Measurements from ENCODE around the gene SLC6A4. TPM values are rescaled to one million over a fixed set of nuclear protein-coding genes. Genes with fewer than 3 reads are reported as not detected.

The SLC6A4 gene
- total RNA-seq, 1 donor from 2014 or later = 9.4 TPM

GRCh38 chr17:30254150-30254549 is 18.7 kb upstream of the SLC6A4 start:
- no peaks in the 10 kb centered on the region for H3K9me3 Mint-ChIP-seq
- no peaks in the 10 kb centered on the region for H3K27me3 Mint-ChIP-seq
- H3K27ac Mint-ChIP-seq = no peak overlapping the region
- H3K36me3 Mint-ChIP-seq = peaks cover 26% of the 10 kb centered on the region
- no peak for TF ChIP-seq CTCF (conservative IDR thresholded peaks at IDR 0.05)
- H3K4me1 Mint-ChIP-seq (ENCODE audit: unreplicated experiment) = peaks cover 11% of the 10 kb centered on the region
- no peak overlapping the region for H3K4me3 Mint-ChIP-seq
- no peak for DNase-seq (ENCODE audit: extremely low spot score, unreplicated experiment)

GRCh38 chr17:30253312-30253711 is 17.8 kb upstream of the SLC6A4 start:
- peaks cover 11% of the 10 kb centered on the region for H3K4me1 Mint-ChIP-seq (ENCODE audit: unreplicated experiment)
- no peak for DNase-seq (ENCODE audit: extremely low spot score, unreplicated experiment)
- H3K27ac Mint-ChIP-seq = peak overlapping the region; percentile 22
- no peaks in the 10 kb centered on the region for H3K27me3 Mint-ChIP-seq
- H3K4me3 Mint-ChIP-seq = no peak overlapping the region
- H3K36me3 Mint-ChIP-seq = peaks cover 27% of the 10 kb centered on the region
- no peak for TF ChIP-seq CTCF (conservative IDR thresholded peaks at IDR 0.05)
- no peaks in the 10 kb centered on the region for H3K9me3 Mint-ChIP-seq

GRCh38 chr17:30251931-30252330 is 16.4 kb upstream of the SLC6A4 start:
- TF ChIP-seq CTCF (conservative IDR thresholded peaks at IDR 0.05) = no peak
- Mint-ChIP-seq H3K4me3 (no peak overlapping the region), H3K27me3 (no peaks in the 10 kb centered on the region), H3K27ac (no peak overlapping the region), H3K9me3 (no peaks in the 10 kb centered on the region), H3K36me3 (peaks cover 28% of the 10 kb centered on the region), H3K4me1 (ENCODE audit: unreplicated experiment) (peaks cover 11% of the 10 kb centered on the region)
- no peak for DNase-seq (ENCODE audit: extremely low spot score, unreplicated experiment)

GRCh38 chr17:30249460-30249859 is 14.0 kb upstream of the SLC6A4 start:
- DNase-seq (ENCODE audit: extremely low spot score, unreplicated experiment) = no peak
- no peak overlapping the region for H3K27ac Mint-ChIP-seq
- H3K27me3 Mint-ChIP-seq = no peaks in the 10 kb centered on the region
- peaks cover 11% of the 10 kb centered on the region for H3K4me1 Mint-ChIP-seq (ENCODE audit: unreplicated experiment)
- H3K4me3 Mint-ChIP-seq = no peak overlapping the region
- no peaks in the 10 kb centered on the region for H3K9me3 Mint-ChIP-seq
- peaks cover 27% of the 10 kb centered on the region for H3K36me3 Mint-ChIP-seq
- TF ChIP-seq CTCF (conservative IDR thresholded peaks at IDR 0.05) = no peak

GRCh38 chr17:30248786-30249185 is 13.3 kb upstream of the SLC6A4 start:
- Mint-ChIP-seq H3K9me3 (no peaks in the 10 kb centered on the region), H3K27me3 (no peaks in the 10 kb centered on the region), H3K36me3 (peaks cover 27% of the 10 kb centered on the region), H3K4me1 (ENCODE audit: unreplicated experiment) (peaks cover 11% of the 10 kb centered on the region), H3K4me3 (no peak overlapping the region), H3K27ac (no peak overlapping the region)
- no peak for DNase-seq (ENCODE audit: extremely low spot score, unreplicated experiment)
- TF ChIP-seq CTCF (conservative IDR thresholded peaks at IDR 0.05) = no peak

- Mint-ChIP-seq H3K36me3 (peaks cover 27% of the 10 kb centered on the region), H3K27me3 (no peaks in the 10 kb centered on the region), H3K4me3 (no peak overlapping the region), H3K27ac (no peak overlapping the region), H3K9me3 (no peaks in the 10 kb centered on the region), H3K4me1 (ENCODE audit: unreplicated experiment) (peaks cover 5% of the 10 kb centered on the region)
- DNase-seq (ENCODE audit: extremely low spot score, unreplicated experiment) = no peak
- no peak for TF ChIP-seq CTCF (conservative IDR thresholded peaks at IDR 0.05)
Observed at GRCh38 chr17:30246460-30246859, 11.0 kb upstream of the SLC6A4 start.

Data from type B pancreatic cell (in vitro differentiated cells).